Occipital lobe (tissue), 2 donors: ENCODE data around the gene MLC1. TPM values are rescaled to one million over a fixed set of nuclear protein-coding genes. Genes with fewer than 3 reads are reported as not detected.

Source experiments
- DNase-seq: peaks from one replicate; lab custom pipeline; 2025; lab: John Stamatoyannopoulos, UW
- total RNA-seq: library from RNA; depleted of rRNA; stranded (reverse); fragments of >200 nt; gene quantifications from one replicate; pipeline ENCODE4 v1.2.3, GENCODE V29; 2014

Gene MLC1
- total RNA-seq, 1 donor from 2014 or later: 32.6 TPM

- no peak for DNase-seq
Observed at GRCh38 chr22:50078246-50078645, 7.0 kb downstream of the MLC1 start.

GRCh38 chr22:50076646-50077535, 8.3 kb downstream of the MLC1 start:
- no peak for DNase-seq

GRCh38 chr22:50074551-50075530, 10.4 kb downstream of the MLC1 start:
- DNase-seq: no peak

- DNase-seq: no peak
Observed at GRCh38 chr22:50074056-50074455, 11.2 kb downstream of the MLC1 start.

GRCh38 chr22:50072714-50073538, 12.3 kb downstream of the MLC1 start:
- DNase-seq: no peak

- no peak for DNase-seq
Observed at GRCh38 chr22:50072167-50072555, 13.1 kb downstream of the MLC1 start.

GRCh38 chr22:50071432-50072166, 13.6 kb downstream of the MLC1 start:
- no peak for DNase-seq

GRCh38 chr22:50070366-50070765, 14.9 kb downstream of the MLC1 start:
- DNase-seq: no peak

- DNase-seq: no peak
Observed at GRCh38 chr22:50068096-50068495, 17.1 kb downstream of the MLC1 start.

GRCh38 chr22:50067244-50067643, 18.0 kb downstream of the MLC1 start:
- DNase-seq: no peak

- DNase-seq: no peak
Observed at GRCh38 chr22:50064453-50064852, 20.8 kb downstream of the MLC1 start.

- no peak for DNase-seq
Observed at GRCh38 chr22:50063589-50064393, 21.4 kb downstream of the MLC1 start.

- DNase-seq: no peak
Observed at GRCh38 chr22:50062509-50063135, 22.6 kb downstream of the MLC1 start.

GRCh38 chr22:50061824-50062355, 23.3 kb downstream of the MLC1 start:
- no peak for DNase-seq

GRCh38 chr22:50061141-50061823, 23.9 kb downstream of the MLC1 start:
- no peak for DNase-seq

- DNase-seq: no peak
Observed at GRCh38 chr22:50060441-50061140, 24.6 kb downstream of the MLC1 start.

- DNase-seq: no peak
Observed at GRCh38 chr22:50059881-50060262, 25.4 kb downstream of the MLC1 start.
